Measurements from ENCODE around the gene ATRNL1.

ATRNL1 gene

GRCh38 chr10:115566867-115567266 lies 473.7 kb downstream of the ATRNL1 start:
- H3K27ac ChIP-seq (ENCODE audit: low read depth, low read length, poor library complexity, severe bottlenecking) = no peak overlapping the region
- H3K36me3 ChIP-seq (ENCODE audit: insufficient read depth, low read length) = no peaks in the 10 kb centered on the region
- H2AFZ ChIP-seq (ENCODE audit: low read length) = no peak overlapping the region
- H3K4me1 ChIP-seq (ENCODE audit: insufficient read depth, low read length, severe bottlenecking) = no peaks in the 10 kb centered on the region
- no peaks in the 10 kb centered on the region for H3K79me2 ChIP-seq (ENCODE audit: insufficient read depth, low read length)
- no peak overlapping the region for H3K4me2 ChIP-seq (ENCODE audit: low read length)
- no peaks in the 10 kb centered on the region for H3K27me3 ChIP-seq (ENCODE audit: insufficient read depth, low read length)
- no peak overlapping the region for H3K4me3 ChIP-seq (ENCODE audit: low read depth, low read length, poor library complexity, severe bottlenecking)
- no peaks in the 10 kb centered on the region for H4K20me1 ChIP-seq (ENCODE audit: insufficient read depth, low read length)
- H3K9me2 ChIP-seq (ENCODE audit: low read depth, low read length) = no peaks in the 10 kb centered on the region
- TF ChIP-seq CTCF (IDR thresholded peaks at IDR 0.05; ENCODE audit: low read length) = no peak
- no peak for TF ChIP-seq EZH2 (IDR thresholded peaks at IDR 0.05; ENCODE audit: borderline replicate concordance, low read length)
- no peaks in the 10 kb centered on the region for H3F3A ChIP-seq (ENCODE audit: insufficient read depth, low read length)
- H3K9ac ChIP-seq (ENCODE audit: low read length) = no peak overlapping the region
- no peaks in the 10 kb centered on the region for H3K9me3 ChIP-seq (ENCODE audit: low read length)

DNA sequence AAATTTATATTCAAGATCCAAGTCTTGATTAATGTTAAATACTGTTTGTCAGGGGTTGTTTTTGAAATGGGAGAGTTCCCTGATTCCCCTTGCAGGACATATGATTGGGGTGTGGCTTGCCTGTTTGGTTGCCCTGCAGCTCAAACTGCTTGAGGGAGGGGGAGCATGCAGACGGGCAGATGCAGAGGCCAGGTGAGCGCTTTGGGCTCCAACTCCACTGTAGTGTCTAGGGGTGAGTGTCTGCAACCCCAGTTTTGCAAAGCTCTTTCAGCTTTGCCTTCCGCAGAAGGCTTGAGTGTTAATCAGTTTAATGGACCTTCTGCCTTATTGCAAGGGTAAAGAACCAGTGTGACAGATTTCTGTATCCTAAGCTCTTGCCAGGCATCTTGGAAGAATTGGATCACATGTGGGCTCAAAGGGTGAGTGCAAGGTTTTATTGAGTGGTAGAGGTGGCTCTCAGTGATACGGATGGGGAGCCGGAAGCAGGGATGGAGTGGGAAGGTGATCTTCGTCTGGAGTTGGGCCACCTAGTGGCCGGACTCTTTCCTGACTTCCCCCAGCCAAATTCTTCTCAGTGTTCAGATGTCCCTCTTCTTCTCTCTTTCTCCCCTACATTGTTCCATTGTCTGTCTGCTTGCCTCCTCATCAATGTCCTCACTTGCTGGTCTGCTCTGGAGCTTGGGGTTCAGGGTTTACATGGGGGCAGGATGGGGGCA lies 479.7 kb downstream of the ATRNL1 start:
- no peaks in the 10 kb centered on the region for H3F3A ChIP-seq (ENCODE audit: insufficient read depth, low read length)
- no peak overlapping the region for H3K9ac ChIP-seq (ENCODE audit: low read length)
- no peak overlapping the region for H3K4me2 ChIP-seq (ENCODE audit: low read length)
- H3K27me3 ChIP-seq (ENCODE audit: insufficient read depth, low read length) = no peaks in the 10 kb centered on the region
- no peak overlapping the region for H3K4me3 ChIP-seq (ENCODE audit: low read depth, low read length, poor library complexity, severe bottlenecking)
- H3K9me2 ChIP-seq (ENCODE audit: low read depth, low read length) = no peaks in the 10 kb centered on the region
- H3K4me1 ChIP-seq (ENCODE audit: insufficient read depth, low read length, severe bottlenecking) = no peaks in the 10 kb centered on the region
- no peaks in the 10 kb centered on the region for H3K9me3 ChIP-seq (ENCODE audit: low read length)
- no peaks in the 10 kb centered on the region for H4K20me1 ChIP-seq (ENCODE audit: insufficient read depth, low read length)
- no peak overlapping the region for H3K27ac ChIP-seq (ENCODE audit: low read depth, low read length, poor library complexity, severe bottlenecking)
- TF ChIP-seq EZH2 (IDR thresholded peaks at IDR 0.05; ENCODE audit: borderline replicate concordance, low read length) = no peak
- peak; percentile 59 for TF ChIP-seq CTCF (IDR thresholded peaks at IDR 0.05; ENCODE audit: low read length)
- H2AFZ ChIP-seq (ENCODE audit: low read length) = no peak overlapping the region
- H3K36me3 ChIP-seq (ENCODE audit: insufficient read depth, low read length) = no peaks in the 10 kb centered on the region
- no peaks in the 10 kb centered on the region for H3K79me2 ChIP-seq (ENCODE audit: insufficient read depth, low read length)

DNA sequence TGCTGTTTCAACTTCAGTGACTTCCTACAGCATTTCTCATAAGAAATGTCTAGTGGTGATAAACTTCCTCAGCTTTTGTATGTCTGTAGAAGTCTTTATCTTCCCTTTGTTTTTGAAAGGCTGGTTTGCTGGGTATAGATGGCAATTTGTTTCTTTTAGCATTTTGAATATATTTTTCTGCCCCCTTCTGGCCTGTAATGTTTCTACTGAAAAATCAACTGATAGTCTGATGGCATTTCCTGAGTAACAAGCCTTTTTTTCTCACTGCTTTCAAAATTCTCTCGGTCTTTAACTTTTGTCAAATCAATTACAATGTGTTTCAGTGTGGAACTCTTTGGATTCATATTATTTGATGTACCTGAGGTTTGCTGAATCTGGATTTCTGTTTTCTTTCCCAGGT lies 487.1 kb downstream of the ATRNL1 start:
- no peak for TF ChIP-seq CTCF (IDR thresholded peaks at IDR 0.05; ENCODE audit: low read length)

More for the DNA sequence above, 487.1 kb downstream of the ATRNL1 start:
- Histone ChIP-seq H3K9ac (ENCODE audit: low read length) (no peak overlapping the region), H3F3A (ENCODE audit: insufficient read depth, low read length) (no peaks in the 10 kb centered on the region), H3K9me3 (ENCODE audit: low read length) (no peaks in the 10 kb centered on the region), H3K36me3 (ENCODE audit: insufficient read depth, low read length) (no peaks in the 10 kb centered on the region), H2AFZ (ENCODE audit: low read length) (no peak overlapping the region), H3K79me2 (ENCODE audit: insufficient read depth, low read length) (no peaks in the 10 kb centered on the region), H3K4me2 (ENCODE audit: low read length) (no peak overlapping the region), H4K20me1 (ENCODE audit: insufficient read depth, low read length) (no peaks in the 10 kb centered on the region), H3K27ac (ENCODE audit: low read depth, low read length, poor library complexity, severe bottlenecking) (no peak overlapping the region), H3K27me3 (ENCODE audit: insufficient read depth, low read length) (no peaks in the 10 kb centered on the region), H3K4me1 (ENCODE audit: insufficient read depth, low read length, severe bottlenecking) (no peaks in the 10 kb centered on the region), H3K9me2 (ENCODE audit: low read depth, low read length) (no peaks in the 10 kb centered on the region), H3K4me3 (ENCODE audit: low read depth, low read length, poor library complexity, severe bottlenecking) (no peak overlapping the region)

Measured in OCI-LY1 (cell line).